Jurkat, Clone E6-1 (cell line): ENCODE results near the gene MOB2.

Experiments
- DNase-seq: peaks from one replicate; pipeline ENCODE4 v3.0.0-alpha.2; 2011; ENCODE audit warnings: low read depth, low spot score
- H3K4me3 ChIP-seq: 2 replicates; pipeline ENCODE4 v1.5.1; 2011; ENCODE audit warnings: mild to moderate bottlenecking, low read length, control low read depth, moderate library complexity

Gene MOB2

DNA sequence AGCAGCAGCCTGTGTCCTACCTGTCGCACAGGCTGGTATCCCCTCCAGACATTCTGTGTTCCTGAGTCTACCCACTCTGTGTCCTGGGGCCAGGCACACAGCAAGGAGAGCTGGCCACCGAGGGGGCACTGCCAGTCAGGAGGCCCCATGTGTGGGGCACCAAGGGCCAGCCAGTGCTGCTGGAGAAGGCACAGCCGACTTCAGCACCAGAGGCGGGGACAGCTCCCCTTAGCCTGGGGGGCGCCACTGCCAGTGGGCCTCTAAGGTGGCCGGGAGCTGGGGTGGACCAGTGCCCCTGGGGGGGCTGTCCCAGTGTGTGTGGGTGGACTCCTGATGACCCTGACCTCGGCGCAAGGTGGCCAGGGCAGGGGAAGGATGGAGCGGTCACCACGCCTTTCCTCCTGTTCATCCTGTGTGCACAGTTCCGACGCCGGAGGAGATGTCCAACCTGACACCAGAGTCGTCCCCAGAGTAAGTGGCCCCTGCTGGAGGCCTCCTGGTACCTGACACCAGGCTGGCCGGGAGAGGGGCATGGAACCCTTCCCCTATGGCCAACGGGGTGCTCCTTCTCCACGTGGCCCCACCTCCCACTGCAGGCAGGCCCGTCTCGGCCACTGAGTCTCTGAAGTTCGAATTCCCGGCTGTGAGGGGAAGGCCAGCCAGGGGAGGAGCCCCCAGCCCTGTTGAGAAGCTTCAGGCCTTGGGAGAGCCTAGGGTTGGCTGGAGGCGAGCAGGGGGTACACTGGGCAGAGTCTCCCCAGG lies 35.4 kb downstream of the MOB2 start:
- no peak for DNase-seq

DNA sequence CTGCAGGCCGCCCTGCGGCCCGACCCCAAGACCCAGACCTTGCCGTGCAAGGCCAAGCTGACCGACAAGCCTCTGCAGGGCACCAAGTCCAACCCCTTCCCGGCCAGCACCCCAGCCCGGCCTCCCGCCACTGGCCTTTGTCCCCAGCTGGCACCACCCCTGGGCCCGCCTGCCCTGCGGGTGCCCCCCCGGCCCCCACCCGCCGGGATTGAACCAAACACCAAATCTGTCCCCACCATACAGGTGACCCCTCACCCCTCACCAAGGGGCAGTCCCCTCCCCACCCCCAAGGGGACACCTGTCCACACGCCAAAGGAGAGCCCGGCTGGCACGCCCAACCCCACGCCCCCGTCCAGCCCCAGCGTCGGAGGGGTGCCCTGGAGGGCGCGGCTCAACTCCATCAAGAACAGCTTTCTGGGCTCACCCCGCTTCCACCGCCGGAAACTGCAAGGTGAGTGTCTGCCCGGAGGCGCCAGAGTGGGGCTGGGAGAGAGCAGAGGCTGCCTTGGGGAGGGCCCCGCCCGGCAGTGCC lies 36.2 kb downstream of the MOB2 start:
- H3K4me3 ChIP-seq: no peak overlapping the region
- no peak for DNase-seq

More for the DNA sequence above, 35.4 kb downstream of the MOB2 start:
- H3K4me3 ChIP-seq: no peak overlapping the region

GRCh38 chr11:1449490-1450243 lies 36.9 kb downstream of the MOB2 start:
- no peak for DNase-seq
- no peak overlapping the region for H3K4me3 ChIP-seq

DNA sequence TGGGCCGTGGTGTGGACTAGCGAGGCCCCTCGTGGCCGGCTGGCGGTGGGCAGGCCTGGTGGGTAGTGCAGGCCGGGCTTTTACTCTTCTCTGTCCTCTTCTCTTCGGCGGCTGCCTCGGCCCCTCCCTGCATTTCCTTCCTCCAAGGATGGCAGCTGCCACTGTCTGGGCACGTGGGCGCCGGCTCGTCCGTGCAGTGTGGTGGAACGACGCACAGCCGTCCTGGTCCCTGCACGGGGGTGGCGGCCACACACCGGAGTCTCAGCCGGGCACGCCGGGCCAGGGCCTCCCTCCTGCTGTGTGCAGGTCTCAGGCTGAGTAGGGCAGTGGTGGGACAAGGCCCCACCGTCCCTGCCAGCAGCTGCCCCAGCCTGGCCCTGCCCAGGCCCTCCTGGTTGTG lies 37.7 kb downstream of the MOB2 start:
- no peak overlapping the region for H3K4me3 ChIP-seq
- no peak for DNase-seq

GRCh38 chr11:1447845-1448825 lies 38.4 kb downstream of the MOB2 start:
- DNase-seq: no peak
- H3K4me3 ChIP-seq: no peak overlapping the region

GRCh38 chr11:1446623-1447022 lies 40.0 kb downstream of the MOB2 start:
- H3K4me3 ChIP-seq: no peak overlapping the region
- DNase-seq: no peak

DNA sequence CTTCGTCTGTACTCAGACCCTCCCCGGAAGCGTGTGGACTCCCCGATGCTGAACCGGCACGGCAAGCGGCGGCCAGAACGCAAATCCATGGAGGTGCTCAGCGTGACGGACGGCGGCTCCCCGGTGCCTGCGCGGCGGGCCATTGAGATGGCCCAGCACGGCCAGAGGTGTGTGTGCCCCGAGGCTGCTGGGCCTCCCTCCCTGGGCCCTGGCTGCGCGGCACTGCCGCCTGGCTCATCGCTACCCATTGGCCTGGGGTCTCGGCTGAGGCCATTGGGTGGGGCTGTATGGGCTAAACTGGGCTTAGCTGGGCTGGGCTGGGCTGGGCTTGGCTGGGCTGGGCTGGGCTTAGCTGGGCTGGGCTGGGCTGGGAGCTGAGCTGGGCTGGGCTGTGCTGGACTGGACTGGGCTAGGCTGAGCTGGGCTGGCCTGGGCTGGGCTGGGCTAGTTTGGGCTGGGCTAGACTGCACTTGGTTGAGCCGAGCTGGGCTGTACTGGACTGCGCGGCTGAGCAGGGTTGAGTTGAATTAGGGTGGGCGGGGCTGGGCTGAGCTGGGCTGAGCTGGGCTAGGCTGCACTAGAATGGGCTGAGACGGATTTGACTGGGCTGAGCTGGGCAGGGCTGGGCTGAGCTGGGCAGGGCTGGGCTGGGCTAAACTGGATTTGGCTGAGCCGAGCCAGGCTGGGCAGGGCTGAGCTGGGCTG lies 40.7 kb downstream of the MOB2 start:
- DNase-seq: no peak
- no peak overlapping the region for H3K4me3 ChIP-seq

- no peak for DNase-seq
- H3K4me3 ChIP-seq: no peak overlapping the region
Observed at GRCh38 chr11:1444823-1445422, 41.7 kb downstream of the MOB2 start.

GRCh38 chr11:1444321-1444720 lies 42.3 kb downstream of the MOB2 start:
- H3K4me3 ChIP-seq: no peak overlapping the region
- DNase-seq: no peak

GRCh38 chr11:1443737-1444136 lies 42.8 kb downstream of the MOB2 start:
- no peak for DNase-seq
- H3K4me3 ChIP-seq: no peak overlapping the region

- DNase-seq: no peak
Observed at GRCh38 chr11:1442807-1443366, 43.7 kb downstream of the MOB2 start.

DNA sequence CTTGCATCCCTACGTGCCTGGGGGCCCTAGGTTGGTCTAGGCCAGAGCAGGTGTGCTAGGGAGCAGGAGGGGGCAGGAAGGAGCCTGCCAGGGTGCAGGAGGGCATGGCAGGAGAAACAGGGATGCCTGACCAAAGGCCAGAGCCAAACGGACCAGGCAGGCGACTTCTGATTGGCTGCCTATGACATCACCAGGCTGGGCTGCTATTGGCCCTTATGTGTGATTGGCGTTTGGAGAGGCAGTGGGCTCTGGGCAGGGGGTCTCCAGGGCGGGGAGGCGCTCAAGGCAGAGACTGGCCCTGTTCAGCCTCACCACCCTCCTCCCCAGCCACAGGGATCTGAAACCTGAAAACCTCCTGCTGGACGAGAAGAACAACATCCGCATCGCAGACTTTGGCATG lies 44.4 kb downstream of the MOB2 start:
- H3K4me3 ChIP-seq: no peak overlapping the region
- no peak for DNase-seq

More at GRCh38 chr11:1442807-1443366, 43.7 kb downstream of the MOB2 start:
- H3K4me3 ChIP-seq: no peak overlapping the region

- no peak for DNase-seq
Observed at GRCh38 chr11:1440496-1440895, 46.1 kb downstream of the MOB2 start.

DNA sequence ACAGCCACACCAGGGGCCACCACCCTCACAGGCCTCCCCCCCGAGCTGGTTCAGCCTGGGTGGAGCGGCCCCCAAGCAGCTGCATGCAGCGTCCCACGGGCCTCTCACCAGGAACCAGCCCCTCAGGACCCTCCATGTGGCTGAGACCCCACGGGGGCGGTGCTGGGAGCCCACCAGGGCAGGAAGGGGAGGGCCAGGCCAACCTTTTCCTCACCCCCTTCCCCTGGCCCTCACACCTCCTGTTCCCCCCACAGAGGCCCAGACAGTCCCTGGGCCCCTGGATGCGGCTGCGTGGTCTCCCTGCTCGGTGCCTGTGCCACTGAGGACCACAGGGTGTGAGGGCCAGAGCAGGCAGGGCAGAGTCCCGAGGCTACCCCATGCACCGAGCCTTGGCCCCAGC lies 46.5 kb downstream of the MOB2 start:
- DNase-seq: no peak
- H3K4me3 ChIP-seq: no peak overlapping the region

More at GRCh38 chr11:1440496-1440895, 46.1 kb downstream of the MOB2 start:
- no peak overlapping the region for H3K4me3 ChIP-seq

DNA sequence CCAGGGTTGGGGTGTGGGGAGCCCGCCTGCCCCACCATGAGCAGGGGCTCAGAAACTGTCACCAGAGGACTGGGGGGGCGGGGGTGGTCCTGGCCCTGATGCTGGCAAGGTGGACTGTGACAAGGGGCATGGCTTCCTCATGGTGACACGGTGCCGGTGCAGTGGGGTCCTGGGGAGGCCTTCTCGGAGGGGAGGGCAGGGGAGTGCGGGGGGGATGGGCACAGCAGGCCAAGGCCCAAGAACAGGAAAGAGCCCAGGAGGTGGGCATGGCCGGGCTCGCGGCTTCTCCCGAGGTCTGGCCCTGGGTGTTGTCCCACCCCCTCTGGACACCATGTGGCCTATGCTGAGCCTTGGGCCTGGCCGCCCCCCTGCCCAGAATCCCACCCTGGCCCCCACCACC lies 47.2 kb downstream of the MOB2 start:
- H3K4me3 ChIP-seq: no peak overlapping the region

DNA sequence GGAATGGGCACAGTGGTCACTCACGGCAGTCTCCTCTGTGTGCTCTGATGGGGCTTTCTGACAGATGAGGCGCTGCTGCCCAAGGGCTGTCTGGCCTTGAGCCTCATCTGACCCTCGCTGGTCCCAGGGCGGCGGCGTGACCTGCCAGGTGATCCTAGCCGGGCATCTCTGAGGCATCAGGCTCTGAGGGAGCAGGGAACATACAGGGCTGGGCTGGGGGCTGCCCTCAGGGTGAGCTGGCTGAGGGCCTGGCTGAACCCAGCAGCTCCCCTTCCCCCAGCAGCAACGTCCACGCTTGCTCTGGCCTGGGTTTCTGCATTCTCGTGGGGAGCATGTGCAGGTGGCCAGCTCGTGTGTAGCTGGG lies 47.6 kb downstream of the MOB2 start:
- DNase-seq: no peak
- H3K4me3 ChIP-seq: no peak overlapping the region

More for the DNA sequence above, 47.2 kb downstream of the MOB2 start:
- no peak for DNase-seq

DNA sequence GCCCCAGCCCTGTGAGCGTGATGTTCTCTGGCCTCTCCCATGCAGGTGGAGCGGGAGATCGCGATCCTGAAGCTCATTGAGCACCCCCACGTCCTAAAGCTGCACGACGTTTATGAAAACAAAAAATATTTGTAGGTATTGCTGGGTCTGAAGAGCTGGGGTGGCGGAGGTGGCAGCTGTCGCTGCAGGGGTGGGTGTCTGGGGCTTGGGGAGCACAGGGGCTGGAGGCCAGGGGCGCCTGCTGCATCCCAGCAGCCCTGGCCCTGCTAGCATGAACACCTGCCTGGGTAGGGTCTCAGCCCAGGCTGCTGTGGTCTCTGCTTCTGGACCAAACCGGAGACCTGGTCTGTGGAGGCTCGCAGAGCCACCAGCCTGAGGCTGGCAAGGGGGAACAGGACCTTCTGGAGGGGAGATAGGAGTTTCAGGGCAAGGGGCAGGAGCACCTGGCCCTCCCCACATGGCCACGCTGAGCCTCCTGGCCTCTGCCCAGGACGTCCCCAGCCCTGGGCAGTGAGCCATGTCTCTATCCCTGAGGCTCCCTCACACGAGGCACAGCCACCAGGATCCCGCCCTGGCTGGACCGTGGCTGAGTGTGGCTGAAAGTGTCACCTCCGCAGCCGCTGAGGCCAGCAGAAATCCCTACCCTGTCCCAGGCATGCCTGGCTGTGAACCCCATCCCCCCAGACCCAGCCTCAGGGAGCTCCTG lies 48.2 kb downstream of the MOB2 start:
- no peak overlapping the region for H3K4me3 ChIP-seq
- DNase-seq: no peak
